Measurements from ENCODE around the gene DPEP1.
"Not testable (repeated sequence)": the region's sequence is repeated elsewhere in the genome, so short reads cannot be mapped to it uniquely, and the experiment has no call there.

Gene DPEP1

GRCh38 chr16:89624777-89625761 is 11.6 kb downstream of the DPEP1 start:
- TF ChIP-seq CTCF (IDR thresholded peaks at IDR 0.05; ENCODE audit: low read depth, low read length, missing control alignments): no peak
- H3K4me3 ChIP-seq (ENCODE audit: low read depth, low read length): no peak overlapping the region
- DNase-seq (ENCODE audit: low read depth): no peak

GRCh38 chr16:89629827-89630610 is 16.6 kb downstream of the DPEP1 start:
- in situ Hi-C loops (cut with HindIII; ENCODE audit: low sequenced_read_pairs): no loop called here
- H3K4me3 ChIP-seq (ENCODE audit: low read depth, low read length): no peak overlapping the region
- no peak for DNase-seq (ENCODE audit: low read depth)
- no peak for TF ChIP-seq CTCF (IDR thresholded peaks at IDR 0.05; ENCODE audit: low read depth, low read length, missing control alignments)

More at GRCh38 chr16:89624777-89625761, 11.6 kb downstream of the DPEP1 start:
- in situ Hi-C loops (cut with HindIII; ENCODE audit: low sequenced_read_pairs): no loop called here

- in situ Hi-C loops (cut with HindIII; ENCODE audit: low sequenced_read_pairs): no loop called here
- DNase-seq (ENCODE audit: low read depth): no peak
- TF ChIP-seq CTCF (IDR thresholded peaks at IDR 0.05; ENCODE audit: low read depth, low read length, missing control alignments): no peak
- no peak overlapping the region for H3K4me3 ChIP-seq (ENCODE audit: low read depth, low read length)
Observed at GRCh38 chr16:89633064-89633631, 19.7 kb downstream of the DPEP1 start.

GRCh38 chr16:89634463-89635385 is 21.3 kb downstream of the DPEP1 start:
- H3K4me3 ChIP-seq (ENCODE audit: low read depth, low read length); in situ Hi-C loops (cut with HindIII; ENCODE audit: low sequenced_read_pairs); DNase-seq (ENCODE audit: low read depth): not testable (repeated sequence)

- DNase-seq (ENCODE audit: low read depth): no peak
- no peak overlapping the region for H3K4me3 ChIP-seq (ENCODE audit: low read depth, low read length)
- in situ Hi-C loops (cut with HindIII; ENCODE audit: low sequenced_read_pairs): no loop called here
- TF ChIP-seq CTCF (IDR thresholded peaks at IDR 0.05; ENCODE audit: low read depth, low read length, missing control alignments): no peak
Observed at GRCh38 chr16:89636663-89637062, 23.2 kb downstream of the DPEP1 start.

- in situ Hi-C loops (cut with HindIII; ENCODE audit: low sequenced_read_pairs): no loop called here
- DNase-seq (ENCODE audit: low read depth): no peak
- no peak for TF ChIP-seq CTCF (IDR thresholded peaks at IDR 0.05; ENCODE audit: low read depth, low read length, missing control alignments)
- no peak overlapping the region for H3K4me3 ChIP-seq (ENCODE audit: low read depth, low read length)
Observed at GRCh38 chr16:89637379-89637778, 23.9 kb downstream of the DPEP1 start.

Data from astrocyte of the cerebellum (primary cell).